Neutrophil (primary cell): Measurements from ENCODE around the gene AP5M1.
A peak's percentile ranks its signal among the peaks of the same experiment; 100 is the strongest.

ENCODE experiments used
- H3K27ac ChIP-seq: fragments of 200-600 bp; sonication (generic); 2 replicates; pipeline ENCODE4 v1.5.1; 2016; ENCODE audit warnings: mild to moderate bottlenecking, moderate library complexity
- H3K27me3 ChIP-seq: fragments of 200-600 bp; sonication (generic); 2 replicates; pipeline ENCODE4 v1.6.0; 2016; ENCODE audit warnings: mild to moderate bottlenecking
- H3K36me3 ChIP-seq: fragments of 200-600 bp; sonication (generic); 2 replicates; pipeline ENCODE4 v1.5.1; 2017
- H3K4me1 ChIP-seq, 2 experiments: fragments of 200-600 bp in 1 of 2; sonication (generic) in 1 of 2; 1 replicate in 1 of 2; 2 replicates in 1 of 2; pipeline versions ENCODE4 v1.5.1 to v1.6.1; 2013 to 2016; ENCODE audit warnings: low read depth in 1 of 2, low read length in 1 of 2, mild to moderate bottlenecking in 1 of 2, moderate library complexity in 1 of 2; ENCODE audit not compliant: control insufficient read depth in 1 of 2, insufficient read depth in 1 of 2
- H3K4me3 ChIP-seq, 2 experiments: fragments of 200-600 bp in 1 of 2; sonication (generic) in 1 of 2; 1 replicate in 1 of 2; 2 replicates in 1 of 2; pipeline ENCODE4 v1.5.1; 2013 to 2016; ENCODE audit warnings: low read depth in 1 of 2, low read length in 1 of 2, mild to moderate bottlenecking in 1 of 2, moderate library complexity in 1 of 2
- H3K9me3 ChIP-seq: fragments of 200-600 bp; sonication (generic); 2 replicates; pipeline ENCODE4 v1.5.1; 2016
- TF ChIP-seq, protein P1 (sequence below): fragments of 200-600 bp; sonication (generic); IDR thresholded peaks from 2 replicates; pipeline ENCODE4 v1.5.1; 2016; ENCODE audit warnings: antibody characterized with exemption

AP5M1 gene

DNA sequence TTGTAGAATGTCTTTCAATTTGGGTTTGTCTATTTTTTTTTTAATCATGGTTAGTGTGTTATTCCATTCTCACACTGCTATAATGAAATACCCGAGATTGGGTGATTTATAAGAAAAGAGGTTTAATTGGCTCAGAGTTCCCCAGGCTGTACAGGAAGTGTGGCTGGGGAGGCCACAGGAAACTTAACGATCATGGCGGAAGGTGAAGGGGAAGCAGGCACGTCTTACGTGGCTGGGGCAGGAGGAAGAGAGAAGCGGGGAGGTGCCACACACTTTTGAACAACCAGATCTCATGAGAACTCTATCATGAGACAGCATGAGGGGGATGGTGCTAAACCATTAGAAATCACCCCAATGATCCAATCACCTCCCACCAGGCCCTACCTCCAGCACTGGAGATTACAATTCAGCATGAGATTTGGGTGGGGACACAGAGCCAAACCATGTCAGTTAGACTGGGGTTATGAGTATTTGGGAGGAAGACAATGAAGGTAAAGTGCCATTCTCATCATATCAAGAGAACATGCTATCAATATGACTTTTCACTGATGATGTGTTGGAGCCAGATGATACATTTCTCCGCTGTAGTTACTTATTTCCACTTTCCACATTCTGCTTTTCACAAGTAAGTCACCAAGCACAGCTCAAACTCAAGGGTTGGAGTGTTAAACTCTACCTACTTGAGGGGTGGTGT, 45.8 kb downstream of the AP5M1 start:
- H3K36me3 ChIP-seq = no peaks in the 10 kb centered on the region
- no peak overlapping the region for H3K4me3 ChIP-seq
- TF ChIP-seq, protein P1, sequence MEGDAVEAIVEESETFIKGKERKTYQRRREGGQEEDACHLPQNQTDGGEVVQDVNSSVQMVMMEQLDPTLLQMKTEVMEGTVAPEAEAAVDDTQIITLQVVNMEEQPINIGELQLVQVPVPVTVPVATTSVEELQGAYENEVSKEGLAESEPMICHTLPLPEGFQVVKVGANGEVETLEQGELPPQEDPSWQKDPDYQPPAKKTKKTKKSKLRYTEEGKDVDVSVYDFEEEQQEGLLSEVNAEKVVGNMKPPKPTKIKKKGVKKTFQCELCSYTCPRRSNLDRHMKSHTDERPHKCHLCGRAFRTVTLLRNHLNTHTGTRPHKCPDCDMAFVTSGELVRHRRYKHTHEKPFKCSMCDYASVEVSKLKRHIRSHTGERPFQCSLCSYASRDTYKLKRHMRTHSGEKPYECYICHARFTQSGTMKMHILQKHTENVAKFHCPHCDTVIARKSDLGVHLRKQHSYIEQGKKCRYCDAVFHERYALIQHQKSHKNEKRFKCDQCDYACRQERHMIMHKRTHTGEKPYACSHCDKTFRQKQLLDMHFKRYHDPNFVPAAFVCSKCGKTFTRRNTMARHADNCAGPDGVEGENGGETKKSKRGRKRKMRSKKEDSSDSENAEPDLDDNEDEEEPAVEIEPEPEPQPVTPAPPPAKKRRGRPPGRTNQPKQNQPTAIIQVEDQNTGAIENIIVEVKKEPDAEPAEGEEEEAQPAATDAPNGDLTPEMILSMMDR = no peak
- H3K4me1 ChIP-seq = no peaks in the 10 kb centered on the region
- H3K27me3 ChIP-seq = peaks cover 16% of the 10 kb centered on the region
- H3K27ac ChIP-seq = no peak overlapping the region
- no peaks in the 10 kb centered on the region for H3K9me3 ChIP-seq

DNA sequence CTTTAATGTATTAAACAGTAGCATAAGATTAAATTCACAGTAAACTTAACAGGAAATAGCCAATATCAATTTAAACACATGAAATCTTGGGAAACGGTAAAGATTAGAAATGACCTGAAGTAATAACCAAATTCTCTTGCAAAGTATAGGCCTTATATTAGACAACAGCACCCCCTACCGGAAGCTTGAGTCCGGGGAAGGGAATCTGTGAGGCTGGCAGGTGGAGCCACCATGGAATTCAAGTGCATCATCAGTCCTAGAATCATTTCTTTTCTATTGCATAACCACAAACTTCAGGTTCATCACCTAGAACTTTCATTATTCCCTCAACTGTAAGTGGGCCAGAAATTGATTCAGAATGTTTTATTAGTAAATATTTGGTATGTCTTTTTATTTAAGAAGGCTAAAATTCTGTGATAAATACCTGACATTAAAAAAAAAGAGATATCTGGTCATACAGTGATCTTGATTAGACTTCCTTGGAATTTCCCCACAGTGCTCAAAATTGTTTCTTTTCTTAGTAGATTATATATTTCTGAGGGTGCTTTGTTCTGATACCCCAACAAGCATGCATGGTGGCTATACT, 48.6 kb downstream of the AP5M1 start:
- H3K9me3 ChIP-seq = no peaks in the 10 kb centered on the region
- H3K4me1 ChIP-seq = no peaks in the 10 kb centered on the region
- peaks cover 39% of the 10 kb centered on the region for H3K27me3 ChIP-seq
- no peaks in the 10 kb centered on the region for H3K36me3 ChIP-seq
- TF ChIP-seq, protein P1 = peak; percentile 66
- no peak overlapping the region for H3K27ac ChIP-seq
- H3K4me3 ChIP-seq = no peak overlapping the region

DNA sequence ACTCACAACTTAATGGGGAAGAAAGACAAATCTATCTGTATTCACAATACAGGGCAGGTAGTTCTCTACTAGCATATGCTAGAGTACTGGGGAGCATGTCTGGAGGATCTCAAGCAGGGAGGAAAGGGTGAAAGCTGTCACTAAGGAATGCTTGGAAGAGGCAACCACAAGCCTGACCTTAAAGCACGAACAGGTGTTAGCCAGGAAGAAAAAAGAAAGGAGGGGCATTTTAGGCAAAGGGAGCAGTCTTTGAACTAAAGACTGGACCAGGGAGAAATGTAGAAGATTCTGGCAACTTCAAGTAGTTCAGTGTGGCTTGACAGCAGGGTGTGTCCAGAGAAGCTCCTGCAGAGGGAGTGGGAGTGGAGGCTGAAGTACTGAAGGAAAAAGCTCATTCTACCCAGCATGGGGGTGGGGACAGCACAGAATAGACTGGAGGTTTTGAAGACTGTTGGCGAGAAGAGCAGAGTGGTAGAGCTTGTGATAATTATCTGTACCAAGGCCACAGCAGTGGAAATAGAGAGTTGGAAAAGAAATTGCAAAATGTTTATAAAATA, 50.9 kb downstream of the AP5M1 start:
- Histone ChIP-seq H3K4me3 (no peak overlapping the region), H3K9me3 (no peaks in the 10 kb centered on the region), H3K27me3 (peaks cover 39% of the 10 kb centered on the region), H3K4me1 (no peaks in the 10 kb centered on the region), H3K27ac (no peak overlapping the region), H3K36me3 (no peaks in the 10 kb centered on the region)
- TF ChIP-seq, protein P1 = no peak

DNA sequence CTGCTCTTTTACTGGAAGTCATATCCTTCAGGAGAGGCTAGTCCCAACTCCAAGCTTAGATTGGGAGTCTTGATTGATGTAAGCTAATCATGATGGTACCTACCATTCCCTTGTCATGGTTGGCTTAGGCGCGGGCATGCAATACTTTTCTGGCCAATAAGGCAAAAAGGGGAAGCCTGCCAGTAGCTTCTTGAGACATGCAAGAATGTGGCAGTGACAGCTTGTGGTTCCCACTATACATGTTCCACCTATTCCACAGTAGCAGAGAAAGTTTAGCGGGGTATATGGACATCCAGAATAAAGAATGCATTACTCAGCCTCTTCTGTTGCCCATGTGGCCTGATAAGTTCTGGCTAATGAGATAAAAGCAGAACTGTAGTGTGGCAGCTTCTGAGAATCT, 55.0 kb downstream of the AP5M1 start:
- no peaks in the 10 kb centered on the region for H3K4me1 ChIP-seq
- TF ChIP-seq, protein P1 = no peak
- no peak overlapping the region for H3K27ac ChIP-seq
- H3K27me3 ChIP-seq = peaks cover 31% of the 10 kb centered on the region
- no peaks in the 10 kb centered on the region for H3K36me3 ChIP-seq
- H3K4me3 ChIP-seq = no peak overlapping the region
- H3K9me3 ChIP-seq = no peaks in the 10 kb centered on the region

GRCh38 chr14:57326253-57326652, 57.5 kb downstream of the AP5M1 start:
- Histone ChIP-seq H3K27ac (no peak overlapping the region), H3K36me3 (no peaks in the 10 kb centered on the region)
- TF ChIP-seq, protein P1 = no peak

More at GRCh38 chr14:57326253-57326652, 57.5 kb downstream of the AP5M1 start:
- Histone ChIP-seq H3K9me3 (no peaks in the 10 kb centered on the region), H3K4me1 (no peaks in the 10 kb centered on the region), H3K27me3 (peaks cover 6% of the 10 kb centered on the region), H3K4me3 (no peak overlapping the region)
